ENCODE data around the gene GATA2.

DNA sequence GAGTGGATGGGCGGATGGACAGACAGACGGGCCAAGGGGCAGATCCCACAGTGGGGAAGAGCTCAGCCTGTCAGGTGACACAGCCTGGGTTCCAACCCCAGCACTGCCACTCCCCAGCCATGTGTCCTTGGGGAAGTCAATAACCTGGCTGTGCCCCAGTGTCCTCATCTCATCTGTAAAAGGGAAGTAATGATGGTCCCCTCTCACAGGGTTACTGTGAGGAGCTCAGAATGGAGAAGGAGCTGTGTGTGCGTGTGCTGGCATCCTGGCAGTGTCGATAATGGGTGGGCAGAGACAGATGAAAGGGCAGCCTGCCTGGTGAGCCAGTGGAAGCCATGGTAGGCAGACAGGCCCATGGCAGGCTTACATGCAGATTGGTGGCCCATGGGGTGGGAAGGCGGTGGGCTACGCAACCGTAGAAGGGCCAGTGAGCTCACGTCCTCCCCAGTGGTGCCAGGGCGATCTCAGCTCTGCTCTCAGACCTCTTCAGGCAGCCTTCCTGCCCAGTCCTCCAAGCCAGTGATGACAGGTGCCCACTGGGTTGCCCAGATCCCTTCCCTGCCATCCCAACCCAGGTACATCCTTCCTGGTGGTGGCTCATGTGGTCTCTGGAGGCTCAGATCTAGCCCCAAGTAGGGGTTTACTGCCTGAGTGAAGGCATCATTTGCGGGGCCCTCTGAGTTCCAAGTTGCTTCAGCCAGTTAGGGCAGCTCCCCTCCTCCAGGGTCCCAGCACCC lies 24.0 kb downstream of the GATA2 start:
- TF ChIP-seq POLR2AphosphoS5 (IDR thresholded peaks at IDR 0.05; ENCODE audit: low read depth) = no peak
- no peak; the same call in 1 of the 2 replicates for TF ChIP-seq SPI1 (IDR thresholded peaks at IDR 0.05; ENCODE audit: borderline replicate concordance, low read depth)
- TF ChIP-seq, protein P1, sequence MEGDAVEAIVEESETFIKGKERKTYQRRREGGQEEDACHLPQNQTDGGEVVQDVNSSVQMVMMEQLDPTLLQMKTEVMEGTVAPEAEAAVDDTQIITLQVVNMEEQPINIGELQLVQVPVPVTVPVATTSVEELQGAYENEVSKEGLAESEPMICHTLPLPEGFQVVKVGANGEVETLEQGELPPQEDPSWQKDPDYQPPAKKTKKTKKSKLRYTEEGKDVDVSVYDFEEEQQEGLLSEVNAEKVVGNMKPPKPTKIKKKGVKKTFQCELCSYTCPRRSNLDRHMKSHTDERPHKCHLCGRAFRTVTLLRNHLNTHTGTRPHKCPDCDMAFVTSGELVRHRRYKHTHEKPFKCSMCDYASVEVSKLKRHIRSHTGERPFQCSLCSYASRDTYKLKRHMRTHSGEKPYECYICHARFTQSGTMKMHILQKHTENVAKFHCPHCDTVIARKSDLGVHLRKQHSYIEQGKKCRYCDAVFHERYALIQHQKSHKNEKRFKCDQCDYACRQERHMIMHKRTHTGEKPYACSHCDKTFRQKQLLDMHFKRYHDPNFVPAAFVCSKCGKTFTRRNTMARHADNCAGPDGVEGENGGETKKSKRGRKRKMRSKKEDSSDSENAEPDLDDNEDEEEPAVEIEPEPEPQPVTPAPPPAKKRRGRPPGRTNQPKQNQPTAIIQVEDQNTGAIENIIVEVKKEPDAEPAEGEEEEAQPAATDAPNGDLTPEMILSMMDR (IDR thresholded peaks at IDR 0.05; ENCODE audit: insufficient read depth, low read length) = no peak
